ENCODE results near the gene GLYR1.

GRCh38 chr16:4859190-4859899 is 12.3 kb upstream of the GLYR1 start:
- no peak for TF ChIP-seq CHD1 (IDR thresholded peaks at IDR 0.05; ENCODE audit: low read depth, low read length)
- TF ChIP-seq RFX5 (IDR thresholded peaks at IDR 0.05; ENCODE audit: low read depth, low read length), result no peak
- TF ChIP-seq POLR2A (IDR thresholded peaks at IDR 0.05; ENCODE audit: low read depth, low read length), result no peak
- no peak for TF ChIP-seq BHLHE40 (IDR thresholded peaks at IDR 0.05; ENCODE audit: low read depth, low read length)
- TF ChIP-seq, protein P1, sequence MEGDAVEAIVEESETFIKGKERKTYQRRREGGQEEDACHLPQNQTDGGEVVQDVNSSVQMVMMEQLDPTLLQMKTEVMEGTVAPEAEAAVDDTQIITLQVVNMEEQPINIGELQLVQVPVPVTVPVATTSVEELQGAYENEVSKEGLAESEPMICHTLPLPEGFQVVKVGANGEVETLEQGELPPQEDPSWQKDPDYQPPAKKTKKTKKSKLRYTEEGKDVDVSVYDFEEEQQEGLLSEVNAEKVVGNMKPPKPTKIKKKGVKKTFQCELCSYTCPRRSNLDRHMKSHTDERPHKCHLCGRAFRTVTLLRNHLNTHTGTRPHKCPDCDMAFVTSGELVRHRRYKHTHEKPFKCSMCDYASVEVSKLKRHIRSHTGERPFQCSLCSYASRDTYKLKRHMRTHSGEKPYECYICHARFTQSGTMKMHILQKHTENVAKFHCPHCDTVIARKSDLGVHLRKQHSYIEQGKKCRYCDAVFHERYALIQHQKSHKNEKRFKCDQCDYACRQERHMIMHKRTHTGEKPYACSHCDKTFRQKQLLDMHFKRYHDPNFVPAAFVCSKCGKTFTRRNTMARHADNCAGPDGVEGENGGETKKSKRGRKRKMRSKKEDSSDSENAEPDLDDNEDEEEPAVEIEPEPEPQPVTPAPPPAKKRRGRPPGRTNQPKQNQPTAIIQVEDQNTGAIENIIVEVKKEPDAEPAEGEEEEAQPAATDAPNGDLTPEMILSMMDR (conservative IDR thresholded peaks at IDR 0.05; ENCODE audit: low read depth, low read length), result no peak
- TF ChIP-seq, protein P2, sequence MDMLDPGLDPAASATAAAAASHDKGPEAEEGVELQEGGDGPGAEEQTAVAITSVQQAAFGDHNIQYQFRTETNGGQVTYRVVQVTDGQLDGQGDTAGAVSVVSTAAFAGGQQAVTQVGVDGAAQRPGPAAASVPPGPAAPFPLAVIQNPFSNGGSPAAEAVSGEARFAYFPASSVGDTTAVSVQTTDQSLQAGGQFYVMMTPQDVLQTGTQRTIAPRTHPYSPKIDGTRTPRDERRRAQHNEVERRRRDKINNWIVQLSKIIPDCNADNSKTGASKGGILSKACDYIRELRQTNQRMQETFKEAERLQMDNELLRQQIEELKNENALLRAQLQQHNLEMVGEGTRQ (IDR thresholded peaks at IDR 0.05; ENCODE audit: low read depth, low read length), result no peak
- no peak for TF ChIP-seq RCOR1 (IDR thresholded peaks at IDR 0.05; ENCODE audit: insufficient replicate concordance, low read length)
